ENCODE data around the gene ZNF684. TPM values are rescaled to one million over a fixed set of nuclear protein-coding genes. Genes with fewer than 3 reads are reported as not detected.
"Not testable (repeated sequence)": the region's sequence is repeated elsewhere in the genome, so short reads cannot be mapped to it uniquely, and the experiment has no call there.

ZNF684 gene
- total and polyA plus RNA-seq, 2 donors (not counting 1 experiment from before 2014, with no cell fraction given): 3.3 to 4.1 TPM

- no peak overlapping the region for H2AFZ ChIP-seq (ENCODE audit: low read length)
- no peaks in the 10 kb centered on the region for H3K79me2 ChIP-seq (ENCODE audit: control insufficient read depth, insufficient read depth, low read length)
- no peak overlapping the region for H3K9ac ChIP-seq (ENCODE audit: insufficient read depth, low read length)
- no peaks in the 10 kb centered on the region for H3K4me1 ChIP-seq (ENCODE audit: control insufficient read depth, extremely low read depth, insufficient read depth, low read length)
- H3K27ac ChIP-seq (ENCODE audit: insufficient read depth, low read length): no peak overlapping the region
- no peaks in the 10 kb centered on the region for H4K20me1 ChIP-seq (ENCODE audit: control insufficient read depth, extremely low read depth, insufficient read depth, low read length)
- no peak overlapping the region for H3K4me2 ChIP-seq (ENCODE audit: extremely low read depth, insufficient read depth, low read length)
- no peak for DNase-seq (ENCODE audit: low read depth in 2 of 2)
- H3K36me3 ChIP-seq (ENCODE audit: control insufficient read depth, insufficient read depth, low read length): no peaks in the 10 kb centered on the region
- H3K27me3 ChIP-seq (ENCODE audit: control insufficient read depth, insufficient read depth, low read length): no peaks in the 10 kb centered on the region
- TF ChIP-seq CTCF (conservative IDR thresholded peaks at IDR 0.05 in 1 of 2, IDR thresholded peaks at IDR 0.05 in 1 of 2; ENCODE audit: low read depth in 1 of 2, low read length in 2 of 2) (no peak), EZH2 (IDR thresholded peaks at IDR 0.05; ENCODE audit: low read length, missing control alignments) (no peak)
- no peak overlapping the region for H3K4me3 ChIP-seq (replicated peaks in 1 of 4; ENCODE audit: control extremely low read depth in 1 of 4, insufficient read depth in 1 of 4, low read depth in 3 of 4, low read length in 4 of 4)
- no peaks in the 10 kb centered on the region for H3K9me3 ChIP-seq (ENCODE audit: control insufficient read depth, insufficient read depth, low read depth, low read length)
Measured at GRCh38 chr1:40567825-40568224, 36.4 kb downstream of the ZNF684 start.

DNA sequence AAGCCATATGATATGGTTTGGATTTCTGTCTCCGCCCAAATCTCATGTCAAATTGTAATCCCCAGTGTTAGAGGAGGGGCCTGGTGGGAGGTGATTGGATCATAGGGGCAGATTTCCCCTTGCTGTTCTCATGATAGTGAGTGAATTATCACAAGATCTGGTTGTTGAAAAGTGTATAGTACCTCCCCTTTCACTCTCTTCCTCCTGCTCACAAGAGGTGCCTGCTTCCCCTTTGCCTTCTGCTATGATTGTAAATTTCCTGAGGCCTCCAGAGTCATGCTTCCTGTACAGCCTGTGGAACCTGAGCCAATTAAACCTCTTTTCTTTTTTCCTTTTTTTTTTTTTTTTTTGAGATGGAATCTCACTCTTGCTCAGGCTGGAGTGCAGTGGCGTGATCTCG, 43.4 kb downstream of the ZNF684 start:
- H3K27me3 ChIP-seq (ENCODE audit: control insufficient read depth, insufficient read depth, low read length); H3K9me3 ChIP-seq (ENCODE audit: control insufficient read depth, insufficient read depth, low read depth, low read length); H3K27ac ChIP-seq (ENCODE audit: insufficient read depth, low read length); H3K4me1 ChIP-seq (ENCODE audit: control insufficient read depth, extremely low read depth, insufficient read depth, low read length); H3K9ac ChIP-seq (ENCODE audit: insufficient read depth, low read length); H3K4me3 ChIP-seq (replicated peaks in 1 of 4; ENCODE audit: control extremely low read depth in 1 of 4, insufficient read depth in 1 of 4, low read depth in 3 of 4, low read length in 4 of 4); H2AFZ ChIP-seq (ENCODE audit: low read length); H4K20me1 ChIP-seq (ENCODE audit: control insufficient read depth, extremely low read depth, insufficient read depth, low read length); DNase-seq (ENCODE audit: low read depth in 2 of 2); H3K36me3 ChIP-seq (ENCODE audit: control insufficient read depth, insufficient read depth, low read length); H3K4me2 ChIP-seq (ENCODE audit: extremely low read depth, insufficient read depth, low read length); H3K79me2 ChIP-seq (ENCODE audit: control insufficient read depth, insufficient read depth, low read length): not testable (repeated sequence)

DNA sequence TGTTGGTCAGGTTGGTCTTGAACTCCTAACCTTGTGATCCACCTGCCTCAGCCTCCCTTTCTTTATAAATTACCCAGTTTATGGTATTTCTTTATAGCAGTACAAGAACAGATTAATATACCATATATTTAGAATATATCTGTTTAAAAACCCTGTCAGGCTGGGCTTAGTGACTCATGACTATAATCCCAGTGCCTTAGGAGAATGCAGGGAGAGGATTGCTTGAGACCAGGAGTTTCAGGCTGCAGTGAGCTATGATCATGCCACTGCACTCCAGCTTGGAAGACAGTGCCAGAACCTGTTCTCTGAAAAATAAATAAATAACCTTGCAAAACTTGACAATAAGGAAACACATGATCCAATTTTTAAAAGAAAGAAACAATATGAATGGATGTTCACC, 43.9 kb downstream of the ZNF684 start:
- TF ChIP-seq EZH2 (IDR thresholded peaks at IDR 0.05; ENCODE audit: low read length, missing control alignments) (no peak), CTCF (conservative IDR thresholded peaks at IDR 0.05 in 1 of 2, IDR thresholded peaks at IDR 0.05 in 1 of 2; ENCODE audit: low read depth in 1 of 2, low read length in 2 of 2) (no peak)
- Histone ChIP-seq H3K9me3 (ENCODE audit: control insufficient read depth, insufficient read depth, low read depth, low read length) (no peaks in the 10 kb centered on the region), H3K36me3 (ENCODE audit: control insufficient read depth, insufficient read depth, low read length) (no peaks in the 10 kb centered on the region), H3K27me3 (ENCODE audit: control insufficient read depth, insufficient read depth, low read length) (no peaks in the 10 kb centered on the region), H2AFZ (ENCODE audit: low read length) (no peak overlapping the region), H4K20me1 (ENCODE audit: control insufficient read depth, extremely low read depth, insufficient read depth, low read length) (no peaks in the 10 kb centered on the region), H3K4me2 (ENCODE audit: extremely low read depth, insufficient read depth, low read length) (no peak overlapping the region), H3K27ac (ENCODE audit: insufficient read depth, low read length) (no peak overlapping the region), H3K79me2 (ENCODE audit: control insufficient read depth, insufficient read depth, low read length) (no peaks in the 10 kb centered on the region), H3K4me3 (replicated peaks in 1 of 4; ENCODE audit: control extremely low read depth in 1 of 4, insufficient read depth in 1 of 4, low read depth in 3 of 4, low read length in 4 of 4) (no peak overlapping the region), H3K9ac (ENCODE audit: insufficient read depth, low read length) (no peak overlapping the region), H3K4me1 (ENCODE audit: control insufficient read depth, extremely low read depth, insufficient read depth, low read length) (no peaks in the 10 kb centered on the region)
- no peak for DNase-seq (ENCODE audit: low read depth in 2 of 2)
